ENCODE data around the gene HDAC4. TPM values are rescaled to one million over a fixed set of nuclear protein-coding genes. Genes with fewer than 3 reads are reported as not detected.

HDAC4 gene
- total RNA-seq, 1 donor from 2014 or later, result 11.8 TPM

DNA sequence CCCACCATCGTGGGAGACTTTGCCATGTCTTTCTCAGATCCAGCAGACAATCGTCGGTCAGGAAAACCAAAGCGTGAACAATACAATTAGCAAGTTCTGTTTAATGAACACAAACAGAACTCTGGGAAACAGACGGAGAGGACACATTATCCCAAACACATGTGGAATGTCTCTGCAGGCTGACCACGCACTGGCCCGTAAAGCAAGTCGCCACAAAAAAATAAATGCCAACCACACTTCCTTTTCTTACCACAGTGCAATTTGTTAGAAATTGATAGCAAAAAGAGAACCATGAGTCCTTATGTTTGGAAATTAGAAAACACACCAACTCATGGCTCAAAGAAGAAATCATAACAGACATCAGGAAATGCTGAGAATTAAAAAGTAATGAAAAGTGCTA is 342.1 kb downstream of the HDAC4 start:
- peaks cover 3% of the 10 kb centered on the region for H3K27me3 Mint-ChIP-seq (ENCODE audit: low read depth, unreplicated experiment)
- no peak for FAIRE-seq
- H4K20me1 ChIP-seq (ENCODE audit: insufficient read depth, low read length), result no peaks in the 10 kb centered on the region

DNA sequence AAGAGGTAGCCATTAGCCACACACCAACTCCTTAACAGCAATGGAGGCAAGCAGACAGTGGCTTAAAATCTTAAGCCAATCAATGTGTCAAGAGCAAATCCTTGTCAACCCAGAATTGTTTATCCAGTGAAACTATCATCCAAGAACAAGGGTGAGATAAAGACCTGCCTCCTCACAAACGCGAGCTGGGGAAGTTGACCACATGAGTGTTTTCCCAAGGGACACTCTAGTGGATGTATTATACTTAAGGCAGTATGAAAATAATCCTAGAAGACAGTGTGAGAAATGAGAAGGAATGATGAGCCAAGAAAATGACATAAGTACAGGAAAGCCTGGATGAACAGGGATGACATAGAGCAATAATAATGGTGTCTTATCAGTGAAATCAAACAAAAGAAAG is 343.3 kb downstream of the HDAC4 start:
- no peak overlapping the region for H3K4me3 ChIP-seq (ENCODE audit: insufficient read depth, low read depth, low read length)
- DNase-seq (ENCODE audit: low read depth) (peak; percentile 22), FAIRE-seq (no peak)
- H3K9me3 Mint-ChIP-seq (ENCODE audit: unreplicated experiment), result no peaks in the 10 kb centered on the region
- H3K27me3 ChIP-seq (ENCODE audit: insufficient read depth, low read length), result no peaks in the 10 kb centered on the region
- no peak overlapping the region for H3K27ac ChIP-seq (ENCODE audit: low read depth, low read length)
- no peak overlapping the region for H3K4me2 ChIP-seq (ENCODE audit: low read length)
- H3K36me3 Mint-ChIP-seq (ENCODE audit: low read depth, unreplicated experiment), result peaks cover 6% of the 10 kb centered on the region
- H3K9ac ChIP-seq (ENCODE audit: low read length), result no peak overlapping the region
- TF ChIP-seq, protein P1, sequence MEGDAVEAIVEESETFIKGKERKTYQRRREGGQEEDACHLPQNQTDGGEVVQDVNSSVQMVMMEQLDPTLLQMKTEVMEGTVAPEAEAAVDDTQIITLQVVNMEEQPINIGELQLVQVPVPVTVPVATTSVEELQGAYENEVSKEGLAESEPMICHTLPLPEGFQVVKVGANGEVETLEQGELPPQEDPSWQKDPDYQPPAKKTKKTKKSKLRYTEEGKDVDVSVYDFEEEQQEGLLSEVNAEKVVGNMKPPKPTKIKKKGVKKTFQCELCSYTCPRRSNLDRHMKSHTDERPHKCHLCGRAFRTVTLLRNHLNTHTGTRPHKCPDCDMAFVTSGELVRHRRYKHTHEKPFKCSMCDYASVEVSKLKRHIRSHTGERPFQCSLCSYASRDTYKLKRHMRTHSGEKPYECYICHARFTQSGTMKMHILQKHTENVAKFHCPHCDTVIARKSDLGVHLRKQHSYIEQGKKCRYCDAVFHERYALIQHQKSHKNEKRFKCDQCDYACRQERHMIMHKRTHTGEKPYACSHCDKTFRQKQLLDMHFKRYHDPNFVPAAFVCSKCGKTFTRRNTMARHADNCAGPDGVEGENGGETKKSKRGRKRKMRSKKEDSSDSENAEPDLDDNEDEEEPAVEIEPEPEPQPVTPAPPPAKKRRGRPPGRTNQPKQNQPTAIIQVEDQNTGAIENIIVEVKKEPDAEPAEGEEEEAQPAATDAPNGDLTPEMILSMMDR (IDR thresholded peaks at IDR 0.05; ENCODE audit: insufficient read depth, low read depth, low read length), result no peak
- TF ChIP-seq EZH2 (IDR thresholded peaks at IDR 0.05; ENCODE audit: insufficient read depth, low read length), result no peak
- peaks cover 3% of the 10 kb centered on the region for H3K27me3 Mint-ChIP-seq (ENCODE audit: low read depth, unreplicated experiment)
- H4K20me1 ChIP-seq (ENCODE audit: insufficient read depth, low read length), result no peaks in the 10 kb centered on the region
- no peaks in the 10 kb centered on the region for H3K4me1 Mint-ChIP-seq (ENCODE audit: low read depth, unreplicated experiment)
- no peak overlapping the region for H2AFZ ChIP-seq (ENCODE audit: low read depth, low read length)
- no peaks in the 10 kb centered on the region for H3K79me2 ChIP-seq (ENCODE audit: insufficient read depth, low read length)
- peaks cover 6% of the 10 kb centered on the region for H3K9me3 ChIP-seq (ENCODE audit: insufficient read depth, low read depth, low read length)
- H3K36me3 ChIP-seq (ENCODE audit: insufficient read depth, low read length), result no peaks in the 10 kb centered on the region
- no peak overlapping the region for H3K4me3 Mint-ChIP-seq (ENCODE audit: unreplicated experiment)
- H3K4me1 ChIP-seq (ENCODE audit: insufficient read depth, low read length), result peaks cover 15% of the 10 kb centered on the region
- H3K27ac Mint-ChIP-seq (ENCODE audit: unreplicated experiment), result no peak overlapping the region

More for the DNA sequence above, 342.1 kb downstream of the HDAC4 start:
- no peaks in the 10 kb centered on the region for H3K36me3 ChIP-seq (ENCODE audit: insufficient read depth, low read length)
- no peak overlapping the region for H3K4me3 ChIP-seq (ENCODE audit: insufficient read depth, low read depth, low read length)
- Mint-ChIP-seq H3K4me3 (ENCODE audit: unreplicated experiment) (no peak overlapping the region), H3K27ac (ENCODE audit: unreplicated experiment) (no peak overlapping the region), H3K36me3 (ENCODE audit: low read depth, unreplicated experiment) (peaks cover 2% of the 10 kb centered on the region), H3K4me1 (ENCODE audit: low read depth, unreplicated experiment) (no peaks in the 10 kb centered on the region), H3K9me3 (ENCODE audit: unreplicated experiment) (no peaks in the 10 kb centered on the region)
- peaks cover 15% of the 10 kb centered on the region for H3K4me1 ChIP-seq (ENCODE audit: insufficient read depth, low read length)
- DNase-seq (ENCODE audit: low read depth), result peak; percentile 20
- H3K9me3 ChIP-seq (ENCODE audit: insufficient read depth, low read depth, low read length), result peaks cover 6% of the 10 kb centered on the region
- H2AFZ ChIP-seq (ENCODE audit: low read depth, low read length), result no peak overlapping the region
- H3K4me2 ChIP-seq (ENCODE audit: low read length), result no peak overlapping the region
- no peak overlapping the region for H3K9ac ChIP-seq (ENCODE audit: low read length)
- no peaks in the 10 kb centered on the region for H3K27me3 ChIP-seq (ENCODE audit: insufficient read depth, low read length)
- H3K79me2 ChIP-seq (ENCODE audit: insufficient read depth, low read length), result no peaks in the 10 kb centered on the region
- TF ChIP-seq EZH2 (IDR thresholded peaks at IDR 0.05; ENCODE audit: insufficient read depth, low read length), result no peak
- TF ChIP-seq, protein P1 (IDR thresholded peaks at IDR 0.05; ENCODE audit: insufficient read depth, low read depth, low read length), result no peak
- no peak overlapping the region for H3K27ac ChIP-seq (ENCODE audit: low read depth, low read length)

DNA sequence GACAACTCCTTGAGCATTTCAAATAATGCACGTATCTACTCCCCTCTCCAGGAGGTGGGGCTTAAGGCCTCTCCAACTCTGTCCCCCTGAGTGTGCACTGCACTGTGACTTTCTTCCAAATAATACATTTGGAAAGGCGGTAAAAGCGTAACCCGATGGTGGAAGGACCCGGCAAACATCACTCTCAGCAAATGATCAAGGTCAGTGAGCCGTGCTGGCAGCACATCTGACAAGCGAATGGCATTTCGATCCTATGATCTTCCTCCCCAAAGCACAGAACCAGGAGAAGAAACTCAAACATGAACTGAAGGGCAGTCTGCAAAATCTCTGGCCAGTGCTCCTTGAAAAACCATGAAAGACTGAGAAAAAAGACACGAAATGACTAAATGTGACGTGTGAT is 344.2 kb downstream of the HDAC4 start:
- peaks cover 6% of the 10 kb centered on the region for H3K36me3 Mint-ChIP-seq (ENCODE audit: low read depth, unreplicated experiment)
- H3K4me3 Mint-ChIP-seq (ENCODE audit: unreplicated experiment), result no peak overlapping the region
- H3K27ac Mint-ChIP-seq (ENCODE audit: unreplicated experiment), result no peak overlapping the region
- H3K36me3 ChIP-seq (ENCODE audit: insufficient read depth, low read length), result no peaks in the 10 kb centered on the region
- H3K27me3 Mint-ChIP-seq (ENCODE audit: low read depth, unreplicated experiment), result peaks cover 3% of the 10 kb centered on the region
- H3K27me3 ChIP-seq (ENCODE audit: insufficient read depth, low read length), result no peaks in the 10 kb centered on the region
- peaks cover 6% of the 10 kb centered on the region for H3K9me3 ChIP-seq (ENCODE audit: insufficient read depth, low read depth, low read length)
- peak overlapping the region; percentile 32 for H3K4me2 ChIP-seq (ENCODE audit: low read length)
- peaks cover 15% of the 10 kb centered on the region for H3K4me1 ChIP-seq (ENCODE audit: insufficient read depth, low read length)
- no peak overlapping the region for H3K4me3 ChIP-seq (ENCODE audit: insufficient read depth, low read depth, low read length)
- TF ChIP-seq, protein P1 (IDR thresholded peaks at IDR 0.05; ENCODE audit: insufficient read depth, low read depth, low read length), result no peak
- TF ChIP-seq EZH2 (IDR thresholded peaks at IDR 0.05; ENCODE audit: insufficient read depth, low read length), result no peak
- DNase-seq (ENCODE audit: low read depth), result no peak
- peak overlapping the region; percentile 2 for H3K27ac ChIP-seq (ENCODE audit: low read depth, low read length)
- no peaks in the 10 kb centered on the region for H3K79me2 ChIP-seq (ENCODE audit: insufficient read depth, low read length)
- no peaks in the 10 kb centered on the region for H3K9me3 Mint-ChIP-seq (ENCODE audit: unreplicated experiment)
- no peak overlapping the region for H2AFZ ChIP-seq (ENCODE audit: low read depth, low read length)
- H4K20me1 ChIP-seq (ENCODE audit: insufficient read depth, low read length), result no peaks in the 10 kb centered on the region
- no peak overlapping the region for H3K9ac ChIP-seq (ENCODE audit: low read length)
- no peak for FAIRE-seq
- H3K4me1 Mint-ChIP-seq (ENCODE audit: low read depth, unreplicated experiment), result no peaks in the 10 kb centered on the region
